Fibroblast of lung (primary cell): Measurements from ENCODE around the gene SEMA3B.

Experiments
- EZH2 ChIP-seq: IDR thresholded peaks from 2 replicates; pipeline ENCODE4 v1.5.1; 2012; ENCODE audit warnings: low read length, control low read depth, mild to moderate bottlenecking; ENCODE audit errors: missing control alignments
- TF ChIP-seq, protein P1 (sequence below), 2 donors: IDR thresholded peaks in 1 of 2; conservative IDR thresholded peaks in 1 of 2; 1 replicate in 1 of 2; 2 replicates in 1 of 2; pipeline ENCODE4 v1.5.1; 2011 to 2012; ENCODE audit warnings: low read length in 2 of 2, control low read depth in 1 of 2, inconsistent platforms in 1 of 2, low read depth in 1 of 2, mild to moderate bottlenecking in 1 of 2

DNA sequence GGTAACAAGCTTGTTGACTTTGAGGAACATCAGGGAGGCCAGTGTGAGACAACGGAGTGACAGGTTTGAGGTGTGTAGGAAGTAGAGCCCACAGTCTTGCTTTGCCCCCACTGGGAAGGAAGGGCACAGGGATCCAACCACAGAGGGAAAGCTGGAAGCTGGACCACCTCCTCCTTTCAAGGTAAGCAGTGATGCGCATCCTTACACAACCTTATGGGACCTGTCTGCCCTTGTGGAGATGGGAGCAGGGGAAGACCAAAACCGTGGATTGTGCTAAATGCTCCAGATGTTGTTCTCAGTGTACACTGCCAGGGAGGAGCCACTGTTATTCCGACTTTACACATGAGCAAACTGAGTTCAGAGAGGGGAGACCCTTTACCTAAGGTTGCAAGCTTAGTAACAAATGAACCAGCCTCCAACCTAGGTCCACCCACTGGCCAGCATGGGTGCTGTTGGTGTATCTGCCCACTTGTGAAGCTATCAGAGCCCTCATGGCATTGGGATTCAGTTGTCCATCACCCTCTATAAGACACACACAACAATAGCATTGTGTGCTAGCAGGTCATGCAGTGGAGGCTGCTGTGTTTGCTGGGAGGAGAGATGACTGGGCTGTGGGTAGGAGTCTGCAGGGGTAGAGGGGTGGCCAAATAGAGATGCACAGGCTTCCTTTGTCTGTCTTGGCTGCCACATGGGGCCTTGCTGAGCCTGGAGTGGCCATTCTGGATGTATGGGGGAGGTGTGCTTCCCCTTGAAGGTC lies 9.4 kb downstream of the SEMA3B start:
- TF ChIP-seq, protein P1, sequence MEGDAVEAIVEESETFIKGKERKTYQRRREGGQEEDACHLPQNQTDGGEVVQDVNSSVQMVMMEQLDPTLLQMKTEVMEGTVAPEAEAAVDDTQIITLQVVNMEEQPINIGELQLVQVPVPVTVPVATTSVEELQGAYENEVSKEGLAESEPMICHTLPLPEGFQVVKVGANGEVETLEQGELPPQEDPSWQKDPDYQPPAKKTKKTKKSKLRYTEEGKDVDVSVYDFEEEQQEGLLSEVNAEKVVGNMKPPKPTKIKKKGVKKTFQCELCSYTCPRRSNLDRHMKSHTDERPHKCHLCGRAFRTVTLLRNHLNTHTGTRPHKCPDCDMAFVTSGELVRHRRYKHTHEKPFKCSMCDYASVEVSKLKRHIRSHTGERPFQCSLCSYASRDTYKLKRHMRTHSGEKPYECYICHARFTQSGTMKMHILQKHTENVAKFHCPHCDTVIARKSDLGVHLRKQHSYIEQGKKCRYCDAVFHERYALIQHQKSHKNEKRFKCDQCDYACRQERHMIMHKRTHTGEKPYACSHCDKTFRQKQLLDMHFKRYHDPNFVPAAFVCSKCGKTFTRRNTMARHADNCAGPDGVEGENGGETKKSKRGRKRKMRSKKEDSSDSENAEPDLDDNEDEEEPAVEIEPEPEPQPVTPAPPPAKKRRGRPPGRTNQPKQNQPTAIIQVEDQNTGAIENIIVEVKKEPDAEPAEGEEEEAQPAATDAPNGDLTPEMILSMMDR (conservative IDR thresholded peaks at IDR 0.05 in 1 of 2, IDR thresholded peaks at IDR 0.05 in 1 of 2; ENCODE audit: low read depth in 1 of 2, low read length in 2 of 2), result no peak
- TF ChIP-seq EZH2, result no peak
